ENCODE data around the gene ZNF81. TPM values are rescaled to one million over a fixed set of nuclear protein-coding genes. Genes with fewer than 3 reads are reported as not detected.

The ZNF81 gene
- total RNA-seq, result 10 to 100 TPM in 1 of 4 donors, 1 to 10 TPM in 3; 5.0 to 13.4 (median 7.6) TPM

DNA sequence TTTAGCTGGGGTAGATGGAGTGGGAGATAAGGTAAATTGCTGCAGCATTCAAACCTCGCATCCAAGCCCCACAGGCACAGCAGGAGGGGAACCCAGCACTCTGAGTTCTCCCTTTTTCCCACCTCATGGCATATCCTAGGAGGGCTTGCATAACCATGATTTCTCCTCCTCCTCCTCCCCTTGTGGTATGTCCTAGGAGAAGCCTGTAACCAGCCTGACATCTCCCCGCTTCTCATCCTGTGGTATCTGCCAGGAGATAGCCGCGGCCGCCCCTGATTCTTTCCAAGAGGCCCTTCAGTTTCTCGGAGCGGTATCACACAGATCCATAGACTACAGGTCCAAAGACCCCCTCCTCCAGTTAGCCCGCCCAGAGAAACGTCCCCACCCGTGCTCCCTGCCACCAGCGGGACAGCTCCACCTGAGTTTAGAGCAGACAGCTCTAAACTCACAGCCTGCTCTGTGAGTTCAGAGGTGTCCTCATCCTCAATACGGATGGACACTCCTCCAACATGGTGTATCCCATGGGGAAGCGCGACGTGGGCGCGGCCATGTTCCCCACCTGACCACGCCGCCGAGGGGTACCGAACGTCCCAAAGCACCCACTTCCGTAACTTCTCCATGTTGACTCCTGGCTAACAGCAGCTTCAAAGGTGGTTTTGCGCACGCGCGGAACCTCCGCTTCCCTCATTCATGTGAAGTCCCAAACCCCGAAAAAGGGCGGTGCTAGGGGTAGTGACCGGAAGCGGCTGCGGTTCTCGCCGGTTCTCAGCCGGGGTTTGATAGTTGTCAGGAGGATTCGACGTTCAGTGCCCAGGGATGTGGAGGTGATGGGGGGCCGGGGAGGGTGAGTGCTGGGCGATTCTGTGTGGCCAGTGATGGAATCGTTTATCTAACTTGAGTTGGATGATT, at the start of gene ZNF81:
Gene ZNF81 (plus strand): TSS at position 739 of the 909 bp plus-strand sequence. CDS start 9,366 bp downstream, outside the sequence.
- Histone ChIP-seq H3K4me3 (peak within 1 kb of the TSS; percentile 55 to 70), H3K27me3 (no peaks in the 10 kb centered on the region), H3K27ac (peak within 1 kb of the TSS; percentile 39 to 79 (median 77)), H3K9me3 (no peaks in the 10 kb centered on the region), H3K36me3 (no peaks in the 10 kb centered on the region), H3K4me1 (peaks cover 0 to 12% (median 0%) of the 10 kb centered on the region in 3 donors)
- ATAC-seq, result peak; percentile 99
- TF ChIP-seq, protein P1, sequence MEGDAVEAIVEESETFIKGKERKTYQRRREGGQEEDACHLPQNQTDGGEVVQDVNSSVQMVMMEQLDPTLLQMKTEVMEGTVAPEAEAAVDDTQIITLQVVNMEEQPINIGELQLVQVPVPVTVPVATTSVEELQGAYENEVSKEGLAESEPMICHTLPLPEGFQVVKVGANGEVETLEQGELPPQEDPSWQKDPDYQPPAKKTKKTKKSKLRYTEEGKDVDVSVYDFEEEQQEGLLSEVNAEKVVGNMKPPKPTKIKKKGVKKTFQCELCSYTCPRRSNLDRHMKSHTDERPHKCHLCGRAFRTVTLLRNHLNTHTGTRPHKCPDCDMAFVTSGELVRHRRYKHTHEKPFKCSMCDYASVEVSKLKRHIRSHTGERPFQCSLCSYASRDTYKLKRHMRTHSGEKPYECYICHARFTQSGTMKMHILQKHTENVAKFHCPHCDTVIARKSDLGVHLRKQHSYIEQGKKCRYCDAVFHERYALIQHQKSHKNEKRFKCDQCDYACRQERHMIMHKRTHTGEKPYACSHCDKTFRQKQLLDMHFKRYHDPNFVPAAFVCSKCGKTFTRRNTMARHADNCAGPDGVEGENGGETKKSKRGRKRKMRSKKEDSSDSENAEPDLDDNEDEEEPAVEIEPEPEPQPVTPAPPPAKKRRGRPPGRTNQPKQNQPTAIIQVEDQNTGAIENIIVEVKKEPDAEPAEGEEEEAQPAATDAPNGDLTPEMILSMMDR (IDR thresholded peaks at IDR 0.05), result no peak
- TF ChIP-seq POLR2A (IDR thresholded peaks at IDR 0.05) (peak in 1 of 2 donors; percentile 10), POLR2AphosphoS5 (IDR thresholded peaks at IDR 0.05) (peak; percentile 20), EP300 (IDR thresholded peaks at IDR 0.05) (no peak)
- WGBS, 2 donors (ENCODE audit: low coverage in 1 of 2), result 0 to 3% methylated on average over 5 of the region's 41 CpGs

DNA sequence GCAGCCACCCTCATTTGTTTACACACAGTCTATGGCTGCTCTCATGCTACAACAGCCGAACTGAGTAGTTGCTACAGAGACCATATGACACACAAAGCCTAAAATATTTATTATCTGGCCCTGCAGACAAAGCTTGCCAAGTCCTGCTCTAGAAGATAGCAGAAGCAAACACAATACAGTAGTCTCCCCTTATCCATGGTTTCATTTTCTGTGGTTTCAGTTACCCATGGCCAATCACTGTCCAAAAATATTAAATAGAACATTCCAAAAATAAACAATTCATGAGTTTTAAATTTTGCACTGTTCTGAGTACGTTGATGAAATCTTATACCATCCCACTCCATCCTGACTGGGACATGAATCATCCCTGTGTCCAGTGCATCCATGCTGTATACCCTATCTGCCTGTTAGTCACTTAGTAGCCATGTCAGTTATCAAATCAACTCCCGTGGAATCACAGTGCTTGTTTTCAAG, 40.2 kb upstream of the ZNF81 start:
- TF ChIP-seq POLR2A (IDR thresholded peaks at IDR 0.05), result no peak
- TF ChIP-seq, protein P1 (IDR thresholded peaks at IDR 0.05), result no peak
- TF ChIP-seq EP300 (IDR thresholded peaks at IDR 0.05), result no peak
- TF ChIP-seq POLR2AphosphoS5 (IDR thresholded peaks at IDR 0.05), result no peak
- ATAC-seq, result no peak
- Histone ChIP-seq H3K27me3 (no peaks in the 10 kb centered on the region), H3K9me3 (no peaks in the 10 kb centered on the region), H3K36me3 (no peaks in the 10 kb centered on the region), H3K27ac (no peak overlapping the region), H3K4me3 (no peak overlapping the region), H3K4me1 (no peaks in the 10 kb centered on the region)
- WGBS, 2 donors (ENCODE audit: low coverage in 1 of 2), result 21 to 41% methylated on average over 2 of the region's 3 CpGs

DNA sequence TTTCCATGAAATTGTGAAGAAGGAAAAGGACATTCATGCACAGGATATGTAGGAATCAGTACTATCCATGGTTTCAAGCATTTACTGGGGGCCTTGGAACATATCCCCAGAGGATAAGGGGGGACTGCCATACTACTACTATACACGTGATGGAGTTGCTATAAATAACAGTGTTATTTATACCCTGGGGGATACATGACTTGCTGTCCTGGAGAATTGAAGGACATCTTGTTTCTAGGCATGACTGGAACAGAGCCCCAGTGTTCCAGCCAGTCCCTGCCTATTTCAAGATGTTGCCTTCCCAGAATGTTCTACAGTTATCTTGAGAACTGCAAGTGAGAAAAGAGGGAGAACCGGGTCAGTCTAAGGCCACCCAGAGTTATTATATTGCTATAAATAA, 39.6 kb upstream of the ZNF81 start:
- Histone ChIP-seq H3K36me3 (no peaks in the 10 kb centered on the region), H3K27ac (no peak overlapping the region), H3K27me3 (no peaks in the 10 kb centered on the region), H3K9me3 (no peaks in the 10 kb centered on the region), H3K4me1 (no peaks in the 10 kb centered on the region), H3K4me3 (no peak overlapping the region)
- TF ChIP-seq, protein P1 (IDR thresholded peaks at IDR 0.05), result no peak
- TF ChIP-seq POLR2AphosphoS5 (IDR thresholded peaks at IDR 0.05), result no peak
- no peak for TF ChIP-seq EP300 (IDR thresholded peaks at IDR 0.05)
- no peak for TF ChIP-seq POLR2A (IDR thresholded peaks at IDR 0.05)
- WGBS, 2 donors (ENCODE audit: low coverage in 1 of 2), result 47 to 61% methylated on average over 2 of the region's 2 CpGs
- no peak for ATAC-seq

DNA sequence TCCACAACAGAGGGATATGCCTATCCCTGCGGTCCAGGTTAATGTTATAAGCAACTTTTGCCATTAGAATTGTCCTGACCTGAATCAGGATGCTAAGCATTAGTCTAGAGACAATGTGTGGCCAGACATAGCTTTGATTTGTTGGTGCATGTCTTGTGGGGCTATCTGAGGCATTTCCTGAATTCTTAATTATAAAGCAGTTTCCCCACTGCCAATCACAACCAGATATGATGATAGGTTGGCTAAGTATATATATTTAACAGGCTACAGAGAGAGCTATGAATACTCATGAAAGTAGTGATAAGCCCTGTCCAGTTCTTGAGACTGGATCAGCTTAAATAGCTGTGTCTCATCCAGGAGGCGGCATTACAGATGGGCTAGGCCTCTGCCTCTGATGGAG, 37.8 kb upstream of the ZNF81 start:
- 83% methylated on average over 2 of the region's 2 CpGs; no CpG with 5 or more reads in 1 of the 2 donors for WGBS, 2 donors (ENCODE audit: low coverage in 1 of 2)
- Histone ChIP-seq H3K27me3 (no peaks in the 10 kb centered on the region), H3K27ac (no peak overlapping the region), H3K4me3 (no peak overlapping the region), H3K4me1 (no peaks in the 10 kb centered on the region), H3K36me3 (no peaks in the 10 kb centered on the region), H3K9me3 (no peaks in the 10 kb centered on the region)
- TF ChIP-seq, protein P1 (IDR thresholded peaks at IDR 0.05), result no peak
- TF ChIP-seq EP300 (IDR thresholded peaks at IDR 0.05) (no peak), POLR2AphosphoS5 (IDR thresholded peaks at IDR 0.05) (no peak), POLR2A (IDR thresholded peaks at IDR 0.05) (no peak)
- ATAC-seq, result no peak

All from gastroesophageal sphincter (tissue), 4 donors.